B cell (primary cell): ENCODE measurements around the gene PSMG3.

Experiments used
- EZH2 ChIP-seq: IDR thresholded peaks from 2 replicates; pipeline ENCODE4 v1.6.1; 2012; ENCODE audit warnings: borderline replicate concordance, low read depth, mild to moderate bottlenecking, moderate library complexity, low read length; ENCODE audit not compliant: insufficient read depth, poor library complexity, severe bottlenecking
- TF ChIP-seq, protein P1 (sequence below): fragments of 200-600 bp; IDR thresholded peaks from one replicate; pipeline ENCODE4 v1.8.0; 2022; ENCODE audit warnings: antibody characterized with exemption, mild to moderate bottlenecking

DNA sequence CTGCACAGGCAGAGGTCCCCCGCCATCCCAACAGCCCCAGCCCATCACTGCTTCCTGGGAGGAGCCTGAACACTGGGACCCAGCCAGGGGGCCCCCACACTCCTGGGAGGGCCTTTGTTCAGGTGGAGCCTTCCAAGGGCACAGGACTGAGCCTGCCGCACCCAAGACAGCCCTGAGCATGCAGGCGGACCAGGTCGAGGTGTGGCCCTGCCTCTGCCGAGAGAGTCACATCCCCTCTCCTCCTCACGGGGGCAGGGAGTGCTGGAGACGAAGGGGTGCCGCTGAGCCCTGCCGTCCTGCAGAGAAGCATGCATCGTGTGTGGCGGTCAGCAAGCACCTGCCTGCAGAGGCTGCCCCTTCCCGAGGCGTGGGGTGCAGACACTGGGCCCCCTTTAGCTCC is 46.6 kb downstream of the PSMG3 start:
- TF ChIP-seq, protein P1, sequence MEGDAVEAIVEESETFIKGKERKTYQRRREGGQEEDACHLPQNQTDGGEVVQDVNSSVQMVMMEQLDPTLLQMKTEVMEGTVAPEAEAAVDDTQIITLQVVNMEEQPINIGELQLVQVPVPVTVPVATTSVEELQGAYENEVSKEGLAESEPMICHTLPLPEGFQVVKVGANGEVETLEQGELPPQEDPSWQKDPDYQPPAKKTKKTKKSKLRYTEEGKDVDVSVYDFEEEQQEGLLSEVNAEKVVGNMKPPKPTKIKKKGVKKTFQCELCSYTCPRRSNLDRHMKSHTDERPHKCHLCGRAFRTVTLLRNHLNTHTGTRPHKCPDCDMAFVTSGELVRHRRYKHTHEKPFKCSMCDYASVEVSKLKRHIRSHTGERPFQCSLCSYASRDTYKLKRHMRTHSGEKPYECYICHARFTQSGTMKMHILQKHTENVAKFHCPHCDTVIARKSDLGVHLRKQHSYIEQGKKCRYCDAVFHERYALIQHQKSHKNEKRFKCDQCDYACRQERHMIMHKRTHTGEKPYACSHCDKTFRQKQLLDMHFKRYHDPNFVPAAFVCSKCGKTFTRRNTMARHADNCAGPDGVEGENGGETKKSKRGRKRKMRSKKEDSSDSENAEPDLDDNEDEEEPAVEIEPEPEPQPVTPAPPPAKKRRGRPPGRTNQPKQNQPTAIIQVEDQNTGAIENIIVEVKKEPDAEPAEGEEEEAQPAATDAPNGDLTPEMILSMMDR, result no peak
- TF ChIP-seq EZH2, result no peak
